ENCODE results near the gene FLT3LG. TPM values are rescaled to one million over a fixed set of nuclear protein-coding genes. Genes with fewer than 3 reads are reported as not detected.

The FLT3LG gene
- total RNA-seq, 1 experiment from 2014 or later = 6.5 TPM

DNA sequence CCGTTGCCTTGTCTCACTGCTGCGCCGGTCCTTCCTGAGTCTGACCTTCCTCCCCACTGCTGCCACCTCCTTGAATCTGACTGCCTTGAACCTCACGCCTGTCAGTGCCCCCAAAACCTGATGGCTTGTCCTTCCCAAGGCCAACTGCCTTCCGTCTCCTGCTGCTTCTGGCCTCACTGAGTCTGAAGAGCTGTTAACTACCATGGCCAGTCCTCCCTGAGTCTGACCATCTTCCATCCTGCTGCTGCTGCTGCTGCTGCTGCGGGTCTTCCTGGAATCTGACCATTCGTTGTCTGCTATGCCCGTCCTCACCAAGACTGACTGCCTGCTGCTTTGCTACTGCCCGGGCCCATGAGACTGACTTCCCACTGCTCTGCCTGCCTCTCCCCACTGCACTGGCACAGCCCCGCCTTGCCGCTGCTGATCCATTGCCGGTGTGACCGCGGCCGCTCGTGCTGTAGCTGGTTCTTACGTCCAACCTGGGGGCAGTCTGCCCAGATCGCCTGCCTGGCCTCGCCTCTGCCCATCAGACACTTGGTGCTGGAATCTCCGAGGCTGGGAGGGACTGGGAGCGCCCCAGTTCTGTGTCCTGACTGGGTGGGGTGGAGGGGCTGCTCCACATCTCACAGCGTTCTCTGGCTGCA lies 50.9 kb downstream of the FLT3LG start:
- POLR2A ChIA-PET (ENCODE audit: low non-redundant PET) = no interaction called here
- Histone ChIP-seq H3K27ac (ENCODE audit: low read depth, low read length, poor library complexity, severe bottlenecking) (peak overlapping the region; percentile 42), H3K36me3 (ENCODE audit: insufficient read depth, low read length, poor library complexity, severe bottlenecking) (peaks cover 64% of the 10 kb centered on the region), H3K9me3 (ENCODE audit: low read depth, low read length, poor library complexity, severe bottlenecking) (no peaks in the 10 kb centered on the region), H3K4me3 (ENCODE audit: low read depth, low read length, poor library complexity, severe bottlenecking) (no peak overlapping the region), H3K4me1 (ENCODE audit: insufficient read depth, low read length, poor library complexity, severe bottlenecking) (no peaks in the 10 kb centered on the region), H3K27me3 (replicated peaks; ENCODE audit: insufficient read depth, low read depth, low read length, poor library complexity) (no peaks in the 10 kb centered on the region)
- intact Hi-C loops (cut with micrococcal nuclease; ENCODE audit: unreplicated experiment) = no loop called here
- DNase-seq (ENCODE audit: low spot score) = no peak
- no peak for TF ChIP-seq EZH2 (IDR thresholded peaks at IDR 0.05; ENCODE audit: borderline replicate concordance, low read depth, low read length, poor library complexity, severe bottlenecking)
- TF ChIP-seq, protein P1, sequence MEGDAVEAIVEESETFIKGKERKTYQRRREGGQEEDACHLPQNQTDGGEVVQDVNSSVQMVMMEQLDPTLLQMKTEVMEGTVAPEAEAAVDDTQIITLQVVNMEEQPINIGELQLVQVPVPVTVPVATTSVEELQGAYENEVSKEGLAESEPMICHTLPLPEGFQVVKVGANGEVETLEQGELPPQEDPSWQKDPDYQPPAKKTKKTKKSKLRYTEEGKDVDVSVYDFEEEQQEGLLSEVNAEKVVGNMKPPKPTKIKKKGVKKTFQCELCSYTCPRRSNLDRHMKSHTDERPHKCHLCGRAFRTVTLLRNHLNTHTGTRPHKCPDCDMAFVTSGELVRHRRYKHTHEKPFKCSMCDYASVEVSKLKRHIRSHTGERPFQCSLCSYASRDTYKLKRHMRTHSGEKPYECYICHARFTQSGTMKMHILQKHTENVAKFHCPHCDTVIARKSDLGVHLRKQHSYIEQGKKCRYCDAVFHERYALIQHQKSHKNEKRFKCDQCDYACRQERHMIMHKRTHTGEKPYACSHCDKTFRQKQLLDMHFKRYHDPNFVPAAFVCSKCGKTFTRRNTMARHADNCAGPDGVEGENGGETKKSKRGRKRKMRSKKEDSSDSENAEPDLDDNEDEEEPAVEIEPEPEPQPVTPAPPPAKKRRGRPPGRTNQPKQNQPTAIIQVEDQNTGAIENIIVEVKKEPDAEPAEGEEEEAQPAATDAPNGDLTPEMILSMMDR (conservative IDR thresholded peaks at IDR 0.05; ENCODE audit: low read depth, low read length) = no peak
- BruUV-seq (replicated peaks) = no TSS peak
- CTCF ChIA-PET = no interaction called here

DNA sequence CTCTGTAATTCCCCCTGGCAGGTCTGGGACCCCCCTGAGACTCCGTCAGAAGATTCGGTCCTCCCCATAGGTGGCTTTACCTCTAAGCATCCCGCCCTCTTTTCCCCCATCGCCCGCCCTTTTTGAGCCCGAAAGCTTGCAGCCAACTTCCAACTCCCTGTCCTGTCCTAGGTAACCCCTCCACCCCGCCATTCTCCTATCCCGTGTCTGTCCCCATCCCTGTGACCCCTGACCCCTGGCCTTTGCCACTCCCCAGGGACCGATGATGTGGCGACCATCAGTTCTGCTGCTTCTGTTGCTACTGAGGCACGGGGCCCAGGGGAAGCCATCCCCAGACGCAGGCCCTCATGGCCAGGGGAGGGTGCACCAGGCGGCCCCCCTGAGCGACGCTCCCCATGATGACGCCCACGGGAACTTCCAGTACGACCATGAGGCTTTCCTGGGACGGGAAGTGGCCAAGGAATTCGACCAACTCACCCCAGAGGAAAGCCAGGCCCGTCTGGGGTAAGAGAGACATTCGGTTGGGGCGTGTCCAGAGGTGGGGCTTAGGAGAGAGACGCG lies 54.3 kb downstream of the FLT3LG start:
- ChIA-PET POLR2A (ENCODE audit: low non-redundant PET) (no interaction called here), CTCF (interaction anchor here (0.6 kb wide), 1 partner anchor 36 kb away, joined by 7 read pairs; no protein-coding TSS in a partner anchor)
- Histone ChIP-seq H3K9me3 (ENCODE audit: low read depth, low read length, poor library complexity, severe bottlenecking) (no peaks in the 10 kb centered on the region), H3K4me1 (ENCODE audit: insufficient read depth, low read length, poor library complexity, severe bottlenecking) (peaks cover 7% of the 10 kb centered on the region), H3K27ac (ENCODE audit: low read depth, low read length, poor library complexity, severe bottlenecking) (no peak overlapping the region), H3K4me3 (ENCODE audit: low read depth, low read length, poor library complexity, severe bottlenecking) (peak overlapping the region; percentile 31), H3K36me3 (ENCODE audit: insufficient read depth, low read length, poor library complexity, severe bottlenecking) (peaks cover 61% of the 10 kb centered on the region), H3K27me3 (replicated peaks; ENCODE audit: insufficient read depth, low read depth, low read length, poor library complexity) (no peaks in the 10 kb centered on the region)
- DNase-seq (ENCODE audit: low spot score) = no peak
- no peak for TF ChIP-seq EZH2 (IDR thresholded peaks at IDR 0.05; ENCODE audit: borderline replicate concordance, low read depth, low read length, poor library complexity, severe bottlenecking)
- TF ChIP-seq, protein P1 (conservative IDR thresholded peaks at IDR 0.05; ENCODE audit: low read depth, low read length) = no peak
- no TSS peak for BruUV-seq (replicated peaks)
- intact Hi-C loops (cut with micrococcal nuclease; ENCODE audit: unreplicated experiment) = no loop called here

DNA sequence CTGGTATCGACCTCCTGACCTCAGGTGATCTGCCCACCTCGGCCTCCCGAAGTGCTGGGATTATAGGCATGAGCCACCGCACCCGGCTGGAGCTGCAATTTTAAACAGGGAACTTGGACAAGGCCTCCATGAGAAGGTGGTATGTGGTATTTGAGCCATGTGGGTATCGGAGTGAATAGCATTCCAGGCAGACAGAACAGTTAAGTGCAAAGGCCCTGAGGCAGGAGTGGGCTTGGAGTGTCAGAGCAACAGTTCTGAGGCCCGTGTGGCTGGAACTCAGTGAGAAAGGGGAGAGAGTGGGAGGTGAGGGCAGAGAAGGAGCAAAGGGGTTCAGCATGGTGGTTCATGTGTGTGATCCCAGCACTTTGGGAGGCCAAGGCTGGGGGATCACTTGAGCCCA lies 56.7 kb downstream of the FLT3LG start:
- no TSS peak for BruUV-seq (replicated peaks)
- H3K4me1 ChIP-seq (ENCODE audit: insufficient read depth, low read length, poor library complexity, severe bottlenecking) = peaks cover 13% of the 10 kb centered on the region
- no peak overlapping the region for H3K27ac ChIP-seq (ENCODE audit: low read depth, low read length, poor library complexity, severe bottlenecking)
- H3K9me3 ChIP-seq (ENCODE audit: low read depth, low read length, poor library complexity, severe bottlenecking) = no peaks in the 10 kb centered on the region
- H3K27me3 ChIP-seq (replicated peaks; ENCODE audit: insufficient read depth, low read depth, low read length, poor library complexity) = no peaks in the 10 kb centered on the region
- H3K36me3 ChIP-seq (ENCODE audit: insufficient read depth, low read length, poor library complexity, severe bottlenecking) = peaks cover 57% of the 10 kb centered on the region
- no peak overlapping the region for H3K4me3 ChIP-seq (ENCODE audit: low read depth, low read length, poor library complexity, severe bottlenecking)
- POLR2A ChIA-PET (ENCODE audit: low non-redundant PET) = no interaction called here
- DNase-seq (ENCODE audit: low spot score) = no peak
- intact Hi-C loops (cut with micrococcal nuclease; ENCODE audit: unreplicated experiment) = no loop called here
- CTCF ChIA-PET = no interaction called here
- TF ChIP-seq, protein P1 (conservative IDR thresholded peaks at IDR 0.05; ENCODE audit: low read depth, low read length) = no peak
- TF ChIP-seq EZH2 (IDR thresholded peaks at IDR 0.05; ENCODE audit: borderline replicate concordance, low read depth, low read length, poor library complexity, severe bottlenecking) = no peak
